ENCODE measurements around the gene LRRTM2. TPM values are rescaled to one million over a fixed set of nuclear protein-coding genes. Genes with fewer than 3 reads are reported as not detected.

Gene LRRTM2
- total and polyA plus RNA-seq, 2 donors (not counting 1 experiment from before 2014, with no cell fraction given): 0.01 TPM; not detected in 1

DNA sequence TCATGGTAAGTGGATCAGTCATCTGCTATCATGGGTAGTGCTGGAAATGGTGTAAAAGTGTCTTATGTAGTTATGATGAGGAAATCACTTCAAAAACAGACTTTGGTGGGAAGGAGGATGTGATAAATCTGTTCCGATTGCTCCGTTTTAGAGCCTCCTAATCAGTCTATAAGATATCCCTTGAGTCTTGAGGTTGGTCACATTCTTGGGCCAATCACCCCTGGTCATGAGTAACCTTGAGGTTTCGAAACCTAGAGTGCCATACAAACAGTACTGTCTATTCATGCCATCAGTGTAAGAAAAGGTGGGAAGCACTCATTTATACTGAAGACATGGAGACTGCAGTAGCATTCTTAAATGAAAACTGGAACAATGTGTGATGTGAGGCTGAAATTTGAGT lies 45.8 kb downstream of the LRRTM2 start:
- H2AFZ ChIP-seq (ENCODE audit: insufficient read depth, low read depth, low read length, poor library complexity, severe bottlenecking): no peak overlapping the region
- Mint-ChIP-seq H3K4me3 (no peak overlapping the region), H3K27me3 (no peaks in the 10 kb centered on the region), H3K27ac (no peak overlapping the region), H3K9me3 (ENCODE audit: insufficient read depth) (no peaks in the 10 kb centered on the region), H3K4me1 (peaks cover 3% of the 10 kb centered on the region)
- no peak overlapping the region for H3K4me2 ChIP-seq (replicated peaks; ENCODE audit: low read depth, low read length, poor library complexity, severe bottlenecking)
- no peak for TF ChIP-seq EZH2 (IDR thresholded peaks at IDR 0.05; ENCODE audit: borderline replicate concordance, insufficient read depth, low read depth, low read length, poor library complexity, severe bottlenecking)
- TF ChIP-seq, protein P1, sequence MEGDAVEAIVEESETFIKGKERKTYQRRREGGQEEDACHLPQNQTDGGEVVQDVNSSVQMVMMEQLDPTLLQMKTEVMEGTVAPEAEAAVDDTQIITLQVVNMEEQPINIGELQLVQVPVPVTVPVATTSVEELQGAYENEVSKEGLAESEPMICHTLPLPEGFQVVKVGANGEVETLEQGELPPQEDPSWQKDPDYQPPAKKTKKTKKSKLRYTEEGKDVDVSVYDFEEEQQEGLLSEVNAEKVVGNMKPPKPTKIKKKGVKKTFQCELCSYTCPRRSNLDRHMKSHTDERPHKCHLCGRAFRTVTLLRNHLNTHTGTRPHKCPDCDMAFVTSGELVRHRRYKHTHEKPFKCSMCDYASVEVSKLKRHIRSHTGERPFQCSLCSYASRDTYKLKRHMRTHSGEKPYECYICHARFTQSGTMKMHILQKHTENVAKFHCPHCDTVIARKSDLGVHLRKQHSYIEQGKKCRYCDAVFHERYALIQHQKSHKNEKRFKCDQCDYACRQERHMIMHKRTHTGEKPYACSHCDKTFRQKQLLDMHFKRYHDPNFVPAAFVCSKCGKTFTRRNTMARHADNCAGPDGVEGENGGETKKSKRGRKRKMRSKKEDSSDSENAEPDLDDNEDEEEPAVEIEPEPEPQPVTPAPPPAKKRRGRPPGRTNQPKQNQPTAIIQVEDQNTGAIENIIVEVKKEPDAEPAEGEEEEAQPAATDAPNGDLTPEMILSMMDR (IDR thresholded peaks at IDR 0.05): no peak
- POLR2A ChIA-PET: no interaction called here
- DNase-seq (no peak), ATAC-seq (ENCODE audit: low read depth) (no peak)
- no peaks in the 10 kb centered on the region for H3K27me3 ChIP-seq (replicated peaks in 1 of 4; ENCODE audit: control extremely low read depth in 1 of 4, control insufficient read depth in 3 of 4, insufficient read depth in 4 of 4, low read length in 3 of 4)
- no peak overlapping the region for H3K9ac ChIP-seq (ENCODE audit: low read length)
- H3K4me3 ChIP-seq (ENCODE audit: control extremely low read depth in 1 of 5, extremely low read depth in 1 of 5, insufficient read depth in 1 of 5, low read depth in 2 of 5, low read length in 4 of 5): no peak overlapping the region
- H4K20me1 ChIP-seq (ENCODE audit: control insufficient read depth, insufficient read depth, low read length, poor library complexity, severe bottlenecking): no peaks in the 10 kb centered on the region
- peaks cover 0 to 14% of the 10 kb centered on the region in 2 experiments for H3K36me3 ChIP-seq (replicated peaks in 1 of 2; ENCODE audit: control extremely low read depth in 1 of 2, control insufficient read depth in 1 of 2, extremely low read depth in 1 of 2, insufficient read depth in 2 of 2, low read length in 1 of 2)
- CTCF ChIA-PET: interaction anchor here (1.2 kb wide), 1 partner anchor 13 kb away, joined by 3 read pairs; no protein-coding TSS in a partner anchor
- H3K9me3 ChIP-seq (ENCODE audit: control extremely low read depth in 1 of 3, control insufficient read depth in 2 of 3, insufficient read depth in 1 of 3, low read length in 2 of 3): no peaks in the 10 kb centered on the region
- intact Hi-C loops (cut with micrococcal nuclease): no loop called here
- no peak overlapping the region for H3K27ac ChIP-seq (ENCODE audit: low read length in 2 of 2)
- H3K4me1 ChIP-seq (ENCODE audit: control insufficient read depth in 2 of 2, insufficient read depth in 2 of 2, low read length in 2 of 2): no peaks in the 10 kb centered on the region
- WGBS (ENCODE audit: insufficient coverage): no CpG with 5 or more reads among the region's 3 CpGs
- no peaks in the 10 kb centered on the region for H3K79me2 ChIP-seq (ENCODE audit: control insufficient read depth, insufficient read depth, low read length)

DNA sequence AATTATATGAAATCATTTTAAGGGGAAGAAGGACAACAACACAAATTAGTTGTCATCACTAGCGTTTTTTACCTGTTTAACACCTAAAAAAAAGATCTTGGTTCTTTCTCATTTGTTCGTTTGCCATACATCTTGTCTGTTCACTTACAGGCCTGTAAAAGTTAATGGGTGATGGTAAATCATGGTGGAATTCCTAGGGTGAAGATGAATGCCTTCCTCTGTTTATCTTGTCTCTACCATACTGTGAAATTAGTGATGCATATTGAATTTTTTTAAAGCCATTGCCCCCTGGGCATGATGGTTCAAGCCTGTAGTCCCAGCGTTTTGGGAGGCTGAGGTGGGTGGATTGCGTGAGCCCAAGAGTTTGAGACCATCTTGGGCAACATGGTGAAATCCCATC lies 46.6 kb downstream of the LRRTM2 start:
- Histone ChIP-seq H3K9me3 (ENCODE audit: control extremely low read depth in 1 of 3, control insufficient read depth in 2 of 3, insufficient read depth in 1 of 3, low read length in 2 of 3) (no peaks in the 10 kb centered on the region), H4K20me1 (ENCODE audit: control insufficient read depth, insufficient read depth, low read length, poor library complexity, severe bottlenecking) (no peaks in the 10 kb centered on the region), H3K9ac (ENCODE audit: low read length) (no peak overlapping the region), H3K4me1 (ENCODE audit: control insufficient read depth in 2 of 2, insufficient read depth in 2 of 2, low read length in 2 of 2) (no peaks in the 10 kb centered on the region), H3K27me3 (replicated peaks in 1 of 4; ENCODE audit: control extremely low read depth in 1 of 4, control insufficient read depth in 3 of 4, insufficient read depth in 4 of 4, low read length in 3 of 4) (no peaks in the 10 kb centered on the region), H2AFZ (ENCODE audit: insufficient read depth, low read depth, low read length, poor library complexity, severe bottlenecking) (no peak overlapping the region), H3K79me2 (ENCODE audit: control insufficient read depth, insufficient read depth, low read length) (no peaks in the 10 kb centered on the region), H3K27ac (ENCODE audit: low read length in 2 of 2) (no peak overlapping the region), H3K4me3 (ENCODE audit: control extremely low read depth in 1 of 5, extremely low read depth in 1 of 5, insufficient read depth in 1 of 5, low read depth in 2 of 5, low read length in 4 of 5) (no peak overlapping the region), H3K4me2 (replicated peaks; ENCODE audit: low read depth, low read length, poor library complexity, severe bottlenecking) (no peak overlapping the region), H3K36me3 (replicated peaks in 1 of 2; ENCODE audit: control extremely low read depth in 1 of 2, control insufficient read depth in 1 of 2, extremely low read depth in 1 of 2, insufficient read depth in 2 of 2, low read length in 1 of 2) (peaks cover 0 to 14% of the 10 kb centered on the region in 2 experiments)
- TF ChIP-seq, protein P1 (IDR thresholded peaks at IDR 0.05): no peak
- TF ChIP-seq EZH2 (IDR thresholded peaks at IDR 0.05; ENCODE audit: borderline replicate concordance, insufficient read depth, low read depth, low read length, poor library complexity, severe bottlenecking): no peak
- CTCF ChIA-PET: interaction anchor here (1.2 kb wide), 1 partner anchor 12 kb away, joined by 3 read pairs; no protein-coding TSS in a partner anchor
- no peak for DNase-seq
- intact Hi-C loops (cut with micrococcal nuclease): no loop called here
- Mint-ChIP-seq H3K27me3 (no peaks in the 10 kb centered on the region), H3K4me1 (peaks cover 3% of the 10 kb centered on the region), H3K9me3 (ENCODE audit: insufficient read depth) (no peaks in the 10 kb centered on the region), H3K4me3 (no peak overlapping the region), H3K27ac (no peak overlapping the region)
- POLR2A ChIA-PET: no interaction called here
- ATAC-seq (ENCODE audit: low read depth): no peak
- WGBS (ENCODE audit: insufficient coverage): no CpG with 5 or more reads among the region's 4 CpGs
